Mucosa of rectum (tissue), 2 donors: ENCODE data around the gene OR4D11.
"Not testable (repeated sequence)": the region's sequence is repeated elsewhere in the genome, so short reads cannot be mapped to it uniquely, and the experiment has no call there.

ENCODE experiments used
- H3K27ac ChIP-seq, 2 donors: one replicate each; pipeline ENCODE4 v1.7.0; 2013; ENCODE audit warnings: inconsistent platforms in 2 of 2, low read depth in 2 of 2, low read length in 2 of 2
- H3K27me3 ChIP-seq, 2 donors: one replicate each; pipeline ENCODE4 v1.7.0; 2013; ENCODE audit warnings: low read length in 2 of 2; ENCODE audit not compliant: control insufficient read depth in 2 of 2, insufficient read depth in 2 of 2
- H3K36me3 ChIP-seq, 2 donors: one replicate each; pipeline ENCODE4 v1.7.0; 2013; ENCODE audit warnings: low read length in 2 of 2; ENCODE audit not compliant: control insufficient read depth in 2 of 2, insufficient read depth in 2 of 2
- H3K4me1 ChIP-seq, 2 donors: one replicate each; pipeline ENCODE4 v1.7.0; 2013; ENCODE audit warnings: low read length in 2 of 2, mild to moderate bottlenecking in 1 of 2; ENCODE audit not compliant: control insufficient read depth in 2 of 2, insufficient read depth in 2 of 2
- H3K4me3 ChIP-seq, 2 donors: one replicate each; pipeline ENCODE4 v1.7.0; 2013; ENCODE audit warnings: low read length in 2 of 2
- H3K9ac ChIP-seq, 2 donors: one replicate each; pipeline ENCODE4 v1.7.0; 2013; ENCODE audit warnings: low read length in 2 of 2, low read depth in 1 of 2, mild to moderate bottlenecking in 1 of 2
- H3K9me3 ChIP-seq, 2 donors: one replicate each; pipeline ENCODE4 v1.7.0; 2013; ENCODE audit warnings: low read length in 2 of 2; ENCODE audit not compliant: control insufficient read depth in 2 of 2
- donor health status: healthy.
- donor health status: Normal muscosa, but diverticular disease.

OR4D11 gene

DNA sequence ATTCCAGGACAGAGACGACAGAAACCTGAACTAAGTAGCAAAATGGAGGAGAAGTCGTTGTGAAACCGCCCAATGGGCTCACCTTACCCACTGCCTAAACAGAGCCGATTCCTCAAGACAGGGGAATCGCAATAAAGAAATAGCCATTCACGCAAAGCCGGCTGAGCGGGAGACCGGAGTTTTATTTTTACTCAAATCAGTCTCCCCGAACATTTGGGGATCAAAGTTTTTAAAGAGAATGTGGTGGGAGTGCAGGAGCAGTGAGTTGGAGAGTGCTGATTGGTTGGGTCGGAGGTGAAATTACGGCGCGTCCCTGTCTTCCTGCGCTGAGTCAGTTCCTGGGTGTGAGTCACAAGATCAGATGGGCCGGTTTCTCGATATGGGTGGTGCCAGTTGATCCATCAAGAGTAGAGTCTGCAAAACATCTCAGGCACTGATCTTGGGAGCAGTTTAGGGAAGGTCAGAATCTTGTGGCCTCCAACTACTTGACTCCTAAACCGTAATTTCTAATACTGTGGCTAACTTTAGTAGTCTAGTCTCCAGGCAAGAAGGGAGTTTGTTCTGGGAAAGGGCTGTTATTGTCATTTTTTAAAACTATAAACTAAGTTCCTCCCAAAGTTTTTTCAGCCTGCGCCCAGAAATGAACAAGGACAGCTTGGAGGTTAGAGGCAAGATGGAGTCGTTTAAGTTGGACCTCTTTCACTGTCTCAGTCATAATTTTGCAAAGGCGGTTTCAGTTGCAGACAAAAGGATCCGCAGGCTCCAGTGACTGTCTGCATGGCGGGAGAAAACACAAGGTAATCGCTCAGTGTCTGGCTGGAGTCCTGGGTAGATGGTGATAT, 42.0 kb downstream of the OR4D11 start:
- H3K4me3 ChIP-seq = no peak overlapping the region
- H3K4me1 ChIP-seq = peaks cover under 1 to 3% of the 10 kb centered on the region in 2 donors
- no peaks in the 10 kb centered on the region for H3K9me3 ChIP-seq
- no peaks in the 10 kb centered on the region for H3K36me3 ChIP-seq
- no peak overlapping the region for H3K9ac ChIP-seq
- H3K27ac ChIP-seq = no peak overlapping the region
- no peaks in the 10 kb centered on the region for H3K27me3 ChIP-seq

- H3K4me1 ChIP-seq = peaks cover 5 to 11% of the 10 kb centered on the region in 2 donors
- H3K4me3 ChIP-seq, H3K27ac ChIP-seq, H3K36me3 ChIP-seq, H3K27me3 ChIP-seq, H3K9ac ChIP-seq, H3K9me3 ChIP-seq: not testable (repeated sequence)
Measured at GRCh38 chr11:59547605-59548308, 44.4 kb downstream of the OR4D11 start.

- Histone ChIP-seq H3K36me3 (no peaks in the 10 kb centered on the region), H3K27me3 (no peaks in the 10 kb centered on the region), H3K9me3 (no peaks in the 10 kb centered on the region), H3K9ac (no peak overlapping the region), H3K4me1 (peaks cover 5 to 11% of the 10 kb centered on the region in 2 donors), H3K4me3 (no peak overlapping the region), H3K27ac (no peak overlapping the region)
Measured at GRCh38 chr11:59548309-59548656, 44.9 kb downstream of the OR4D11 start.

DNA sequence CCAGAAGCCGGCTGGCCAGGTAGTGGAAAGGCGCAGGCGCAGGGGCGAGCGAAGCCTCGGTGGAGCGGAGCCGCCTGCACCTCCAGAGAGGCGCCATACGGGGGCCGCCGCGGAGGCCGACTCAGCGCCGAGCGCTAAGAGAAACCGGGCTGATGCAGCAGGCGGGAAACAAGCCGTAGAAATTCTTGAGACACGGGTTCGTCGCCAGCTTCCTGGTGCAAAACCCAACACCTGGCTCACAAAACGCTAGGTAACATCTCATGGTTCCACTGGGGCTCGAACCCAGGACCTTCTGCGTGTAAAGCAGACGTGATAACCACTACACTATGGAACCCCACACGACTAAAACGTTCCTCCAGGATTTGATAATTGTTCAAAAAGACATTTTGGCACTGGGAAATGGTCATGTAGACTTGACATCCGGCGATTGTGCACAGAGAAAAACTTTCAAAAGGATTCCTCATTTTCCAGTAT, 47.0 kb downstream of the OR4D11 start:
- Histone ChIP-seq H3K4me3 (peak overlapping the region; percentile 76 to 79), H3K4me1 (peaks cover 5 to 11% of the 10 kb centered on the region in 2 donors), H3K36me3 (no peaks in the 10 kb centered on the region), H3K9me3 (no peaks in the 10 kb centered on the region), H3K9ac (peak overlapping the region; percentile 66 to 71), H3K27ac (peak overlapping the region; percentile 74 to 77), H3K27me3 (no peaks in the 10 kb centered on the region)

GRCh38 chr11:59550842-59551658, 47.7 kb downstream of the OR4D11 start:
- H3K27ac ChIP-seq = peak overlapping the region; percentile 74 to 77
- no peaks in the 10 kb centered on the region for H3K9me3 ChIP-seq
- peaks cover 5 to 11% of the 10 kb centered on the region in 2 donors for H3K4me1 ChIP-seq
- H3K9ac ChIP-seq = peak overlapping the region; percentile 66 to 71
- H3K4me3 ChIP-seq = peak overlapping the region; percentile 76 to 79
- no peaks in the 10 kb centered on the region for H3K36me3 ChIP-seq
- H3K27me3 ChIP-seq = no peaks in the 10 kb centered on the region

DNA sequence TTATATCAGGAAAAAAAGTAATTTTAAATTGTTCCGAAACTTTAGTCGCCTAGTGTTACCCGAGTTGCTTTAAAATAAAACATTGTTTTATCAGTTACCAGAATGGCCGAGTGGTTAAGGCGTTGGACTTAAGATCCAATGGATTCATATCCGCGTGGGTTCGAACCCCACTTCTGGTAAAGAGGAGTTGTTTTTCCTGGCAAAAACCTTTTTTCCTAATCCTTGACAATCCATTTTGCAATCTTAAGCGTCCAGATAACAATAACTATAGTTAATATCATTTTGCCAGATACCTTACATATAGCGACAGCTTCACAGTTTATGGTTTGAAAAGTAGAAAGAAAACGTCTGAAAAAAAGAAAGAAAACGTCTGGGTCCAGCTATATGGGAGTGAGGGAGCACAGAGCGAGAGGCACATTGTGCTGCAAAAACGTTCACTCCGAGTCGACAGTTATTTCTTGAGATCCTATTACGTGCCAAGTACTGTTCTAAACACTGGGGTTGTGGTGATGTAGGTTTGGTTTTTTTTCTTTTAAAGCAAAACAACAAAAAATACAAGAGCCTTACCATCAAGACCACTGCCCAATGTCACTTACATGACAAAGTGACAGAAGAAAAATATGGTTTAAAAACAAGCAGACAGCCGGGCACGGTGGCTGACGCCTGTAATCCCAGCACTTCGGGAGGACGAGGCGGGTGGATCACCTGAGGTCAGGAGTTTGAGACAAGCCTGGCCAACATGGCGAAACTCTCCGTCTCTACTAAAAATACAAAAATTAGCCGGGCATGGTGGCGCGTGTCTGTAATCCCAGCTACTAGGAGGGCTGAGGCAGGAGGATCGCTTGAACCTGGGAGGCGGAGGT, 48.5 kb downstream of the OR4D11 start:
- Histone ChIP-seq H3K27me3 (no peaks in the 10 kb centered on the region), H3K4me3 (peak overlapping the region; percentile 76 to 79), H3K4me1 (peaks cover 5 to 11% of the 10 kb centered on the region in 2 donors), H3K9ac (peak overlapping the region; percentile 66 to 71), H3K36me3 (no peaks in the 10 kb centered on the region), H3K9me3 (no peaks in the 10 kb centered on the region), H3K27ac (no peak overlapping the region)

DNA sequence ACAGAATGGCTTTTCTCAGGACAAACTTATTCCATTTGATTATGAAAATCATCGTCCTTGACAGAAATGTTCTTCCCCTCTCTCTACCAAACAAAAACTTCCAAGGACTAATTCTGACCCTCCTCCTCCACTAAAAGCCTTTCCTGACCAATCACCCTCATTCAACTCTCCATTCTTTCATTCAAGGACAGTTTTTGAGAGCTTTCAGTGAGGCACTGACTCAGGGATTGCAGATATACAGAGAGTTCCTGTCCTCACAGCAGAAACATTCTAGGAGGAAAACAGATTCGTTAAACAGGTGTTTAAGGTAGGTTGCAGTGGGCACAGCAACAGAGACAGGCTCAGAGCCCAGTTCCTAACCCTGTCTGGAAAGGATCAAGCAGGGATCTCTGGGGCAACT, 49.5 kb downstream of the OR4D11 start:
- Histone ChIP-seq H3K27ac (no peak overlapping the region), H3K4me3 (no peak overlapping the region), H3K4me1 (peaks cover 5 to 11% of the 10 kb centered on the region in 2 donors)

DNA sequence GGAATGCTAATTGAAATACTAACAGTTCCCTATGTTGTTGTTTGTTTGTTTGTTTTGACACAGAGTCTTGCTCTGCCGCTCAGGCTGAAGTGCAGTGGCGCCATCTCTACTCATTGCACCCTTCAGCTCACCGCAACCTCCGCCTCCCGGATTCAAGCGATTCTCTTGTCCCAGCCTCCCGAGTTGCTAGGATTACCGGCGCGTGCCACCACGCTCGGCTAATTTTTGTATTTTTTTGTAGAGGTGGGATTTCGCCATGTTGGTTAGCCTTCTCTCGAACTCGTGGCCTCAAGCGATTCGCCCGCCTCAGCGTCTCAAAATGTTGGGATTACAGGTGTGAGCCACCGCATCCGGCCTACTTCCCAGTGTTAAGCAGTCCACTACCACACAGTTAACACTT, 49.9 kb downstream of the OR4D11 start:
- H3K9ac ChIP-seq = no peak overlapping the region
- H3K27me3 ChIP-seq = no peaks in the 10 kb centered on the region
- peaks cover 5 to 11% of the 10 kb centered on the region in 2 donors for H3K4me1 ChIP-seq
- H3K9me3 ChIP-seq = no peaks in the 10 kb centered on the region
- H3K4me3 ChIP-seq = no peak overlapping the region
- no peaks in the 10 kb centered on the region for H3K36me3 ChIP-seq
- no peak overlapping the region for H3K27ac ChIP-seq

More for the DNA sequence above, 49.5 kb downstream of the OR4D11 start:
- no peak overlapping the region for H3K9ac ChIP-seq
- H3K27me3 ChIP-seq = no peaks in the 10 kb centered on the region
- H3K9me3 ChIP-seq = no peaks in the 10 kb centered on the region
- no peaks in the 10 kb centered on the region for H3K36me3 ChIP-seq
